Left lobe of liver (tissue), 2 donors: ENCODE measurements around the gene PHF19. TPM values are rescaled to one million over a fixed set of nuclear protein-coding genes. Genes with fewer than 3 reads are reported as not detected.
A peak's percentile ranks its signal among the peaks of the same experiment; 100 is the strongest.

Source experiments
- ATAC-seq: fragments of 200-7000 bp; cut with Tn5 transposase; one replicate; pipeline ENCODE4 v1.9.1; 2020; ENCODE audit warnings: mild to moderate bottlenecking, moderate library complexity
- DNase-seq: peaks from one replicate; pipeline ENCODE4 v3.0.0-alpha.2; 2020; ENCODE audit warnings: low spot score
- total RNA-seq: library from RNA; stranded (reverse); gene quantifications from one replicate; pipeline ENCODE4 v1.2.1, GENCODE V29; 2021
- donor health status: DM: no; HTN: no; CAD: no; lungs with moderate emphysema.
- donor health status: DM: no; HTN: yes; CAD: no.

The PHF19 gene
- total RNA-seq, 1 donor from 2014 or later, result 2.4 TPM

DNA sequence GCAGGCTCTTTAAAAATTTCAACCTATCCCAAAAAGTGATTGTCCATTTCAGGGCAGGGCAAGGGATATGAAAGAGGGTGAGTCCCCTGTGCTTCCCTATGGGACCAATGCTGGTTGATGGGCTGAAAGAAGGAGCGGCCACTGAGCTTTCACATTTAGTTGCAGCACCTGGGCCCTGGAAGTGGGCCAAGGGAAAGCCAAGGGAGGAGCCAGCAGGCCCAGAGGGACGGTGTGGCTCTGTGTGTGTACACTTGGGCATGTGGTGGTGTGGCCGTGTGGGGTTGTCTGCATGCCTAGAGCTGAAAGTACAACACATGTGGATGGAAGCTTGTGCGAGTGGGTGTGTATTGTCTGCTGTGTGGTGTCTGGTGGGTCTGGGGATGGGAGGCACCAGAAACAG is 20.3 kb downstream of the PHF19 start:
- peak; percentile 65 for DNase-seq

DNA sequence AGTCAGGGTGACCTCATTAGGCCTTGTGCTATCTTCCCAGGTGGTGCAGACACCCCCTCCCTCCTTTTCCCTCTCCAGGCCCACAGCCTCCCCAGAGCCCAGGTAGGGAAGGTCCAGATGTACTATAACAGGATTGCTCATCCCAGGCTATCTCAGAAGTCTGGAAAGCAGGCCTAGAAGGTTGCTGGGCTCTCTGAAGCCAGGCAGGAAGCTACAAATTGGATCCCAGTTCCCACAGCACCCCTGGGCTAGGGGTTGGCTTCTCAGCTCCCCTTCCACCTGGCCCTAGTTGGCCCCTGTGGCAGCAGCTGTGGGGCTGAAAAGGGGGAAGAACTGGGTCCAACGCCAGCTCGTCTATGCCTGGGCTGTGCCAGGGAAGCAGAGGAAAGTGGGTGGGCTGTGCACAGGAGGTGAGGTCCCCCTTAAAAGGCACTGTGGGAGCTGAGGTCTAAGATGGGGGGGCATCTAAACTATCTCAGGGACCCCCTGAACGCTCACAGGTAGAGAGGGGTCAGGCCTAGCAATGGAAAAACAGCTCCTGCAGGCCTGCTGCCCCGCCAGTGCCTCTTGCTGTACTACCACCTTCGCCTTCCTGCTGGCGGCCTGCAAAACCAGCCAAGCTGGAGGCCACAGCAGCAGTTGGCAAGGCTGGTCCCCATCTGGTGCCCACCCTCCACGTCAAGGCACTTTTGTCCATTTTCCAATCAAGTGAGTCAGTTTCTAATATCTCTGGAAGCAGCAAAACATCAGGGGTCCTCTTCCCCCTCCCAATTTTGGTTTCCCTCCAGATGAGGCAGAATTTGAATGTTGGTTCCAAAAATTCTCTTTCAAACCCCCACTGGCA is 20.9 kb downstream of the PHF19 start:
- no peak for ATAC-seq

More for the DNA sequence above, 20.3 kb downstream of the PHF19 start:
- ATAC-seq, result peak; percentile 85

DNA sequence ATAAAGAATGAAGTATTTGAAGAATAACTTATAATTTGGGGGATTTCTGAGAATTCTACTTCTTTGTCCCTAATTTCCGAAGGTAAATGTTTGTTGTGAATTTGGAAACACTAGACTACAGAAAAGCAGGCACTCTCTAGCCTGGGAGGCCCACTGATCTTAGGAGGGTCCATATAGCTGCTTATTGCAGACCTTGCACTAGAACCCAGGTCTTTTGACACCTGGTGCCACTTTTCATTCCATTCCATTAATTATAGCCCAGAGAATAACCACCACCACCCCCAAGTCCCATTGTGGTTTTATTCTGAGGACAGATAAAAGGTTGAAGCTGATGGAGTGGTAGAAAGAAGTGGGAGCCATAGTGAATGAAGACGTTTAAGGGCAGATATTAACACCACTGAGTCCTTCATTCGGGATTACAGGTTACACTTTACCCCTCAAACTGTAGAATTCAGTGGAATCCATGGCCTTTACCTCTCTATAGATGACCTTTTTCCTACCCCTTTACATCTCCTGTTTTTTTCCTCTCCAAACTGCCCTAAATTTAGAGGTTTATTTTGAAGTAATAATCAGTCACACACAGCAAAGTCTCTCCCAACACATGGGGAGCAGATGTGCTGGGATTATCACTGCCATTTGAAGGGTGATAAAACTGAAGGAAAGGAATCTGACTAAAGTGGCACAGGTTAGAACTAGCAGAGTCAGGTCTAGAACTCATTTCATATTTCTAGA is 22.2 kb downstream of the PHF19 start:
- no peak for ATAC-seq

More for the DNA sequence above, 20.9 kb downstream of the PHF19 start:
- DNase-seq, result no peak

DNA sequence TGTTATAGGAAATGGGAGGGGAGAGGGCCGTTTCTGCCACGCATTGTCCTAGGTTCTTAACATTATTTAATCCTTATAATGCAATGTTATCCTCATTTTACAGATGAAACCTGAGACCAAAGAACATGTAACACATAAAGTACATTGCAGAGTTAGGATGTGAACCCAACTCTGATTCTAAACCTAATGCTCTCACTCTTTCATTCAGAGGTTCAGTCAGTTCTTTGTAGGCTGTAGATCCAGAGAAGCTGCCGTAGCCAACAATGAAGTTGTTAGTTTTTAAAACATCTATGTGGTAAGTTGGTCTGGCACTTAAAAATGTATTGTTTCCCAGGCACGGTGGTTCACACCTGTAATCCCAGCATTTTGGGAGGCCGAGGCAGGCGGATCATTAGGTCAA is 23.8 kb downstream of the PHF19 start:
- DNase-seq (no peak), ATAC-seq (no peak)

More for the DNA sequence above, 22.2 kb downstream of the PHF19 start:
- DNase-seq, result no peak

DNA sequence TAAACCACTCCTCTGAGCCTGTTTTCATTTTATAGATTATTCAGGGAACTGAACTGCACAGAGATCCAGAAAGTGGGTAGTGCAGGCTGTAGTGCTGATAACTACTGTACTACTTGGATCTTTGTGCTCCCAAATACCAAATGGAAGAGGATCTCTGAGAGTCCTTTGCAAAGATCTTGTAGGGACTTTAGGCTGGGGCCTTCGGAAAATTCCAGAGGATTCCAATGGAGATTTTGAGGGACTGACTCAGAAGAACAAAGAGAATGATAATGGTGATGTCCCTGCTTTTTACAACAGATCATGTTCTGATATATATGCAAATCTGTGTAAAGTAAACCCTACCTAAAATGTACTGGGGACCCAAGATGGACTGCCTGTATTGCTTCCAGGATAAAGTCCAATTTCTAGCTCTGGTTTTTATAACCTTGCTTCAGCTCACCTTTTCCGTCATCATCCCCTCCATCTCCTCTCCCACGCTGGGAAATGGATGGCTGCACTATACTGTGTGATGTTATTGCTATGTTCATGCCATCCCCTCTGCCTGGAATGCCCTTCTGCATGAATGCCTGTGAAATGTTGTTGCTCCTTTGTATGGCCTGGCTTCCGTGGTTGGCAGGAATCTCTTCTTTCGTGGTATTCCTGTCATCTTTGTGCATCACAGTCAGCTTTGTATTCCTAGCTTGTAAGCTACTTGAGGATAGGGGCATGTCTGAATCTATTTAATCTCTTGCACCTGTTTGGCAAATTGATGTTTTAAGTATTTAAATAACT is 24.6 kb downstream of the PHF19 start:
- DNase-seq, result no peak
- no peak for ATAC-seq

DNA sequence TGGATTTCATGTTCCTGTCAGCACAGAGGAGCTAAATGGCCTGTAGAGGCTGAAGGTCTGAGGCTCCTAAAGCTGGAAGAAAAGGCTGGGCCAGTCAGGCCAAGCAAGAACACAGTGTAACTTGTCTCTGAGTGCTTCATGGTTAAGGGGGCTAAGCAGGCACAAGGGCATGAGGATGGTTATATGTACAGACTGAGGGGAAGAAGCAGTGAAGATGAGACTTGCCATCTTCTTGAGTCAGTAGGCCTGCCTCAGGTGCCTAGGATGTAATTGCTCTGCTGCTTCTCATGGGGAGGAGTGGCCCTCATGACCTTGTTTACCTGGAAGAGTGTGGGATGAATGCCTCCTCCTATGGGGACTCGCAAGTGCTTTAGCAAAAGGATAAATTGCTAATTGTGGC is 25.5 kb downstream of the PHF19 start:
- ATAC-seq (no peak), DNase-seq (no peak)

DNA sequence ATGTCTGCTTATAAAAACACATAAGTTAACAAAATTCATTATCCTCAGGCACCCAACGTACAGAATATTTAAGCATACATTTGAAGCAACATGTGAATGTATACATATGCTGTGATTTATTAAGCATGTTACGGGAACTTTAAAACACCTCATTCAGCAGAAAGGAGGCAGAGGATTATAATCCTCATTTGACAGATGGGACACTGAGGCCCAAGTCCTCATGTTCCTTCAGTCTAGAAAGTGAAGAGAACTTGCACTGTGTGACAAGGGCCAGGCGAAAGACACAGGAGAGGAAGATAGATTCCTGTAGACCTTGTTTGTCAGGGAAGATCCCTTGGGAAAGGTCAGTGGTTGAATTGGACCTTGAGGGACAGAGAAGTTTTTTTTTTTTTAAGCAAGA is 26.7 kb downstream of the PHF19 start:
- no peak for ATAC-seq
- no peak for DNase-seq

DNA sequence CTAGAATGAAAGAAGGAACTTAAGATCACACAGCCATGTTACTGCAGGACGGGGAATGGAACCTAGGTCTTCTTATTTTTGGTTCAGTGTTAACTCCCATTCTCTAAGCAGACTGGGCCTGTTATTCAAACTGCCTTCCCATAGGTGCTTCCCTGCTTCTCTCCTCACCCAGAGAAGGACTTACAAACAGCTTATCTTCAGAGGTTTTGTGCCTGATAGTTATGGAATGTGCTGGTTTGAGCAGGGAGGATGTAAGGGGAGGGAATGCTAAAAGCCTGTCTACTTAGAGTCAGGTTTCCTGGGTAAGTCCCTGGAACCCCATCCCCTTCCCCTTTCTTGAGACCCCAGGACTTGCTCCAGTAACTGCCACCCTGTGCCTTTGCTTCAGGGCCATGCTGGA is 30.1 kb downstream of the PHF19 start:
- DNase-seq (no peak), ATAC-seq (no peak)

DNA sequence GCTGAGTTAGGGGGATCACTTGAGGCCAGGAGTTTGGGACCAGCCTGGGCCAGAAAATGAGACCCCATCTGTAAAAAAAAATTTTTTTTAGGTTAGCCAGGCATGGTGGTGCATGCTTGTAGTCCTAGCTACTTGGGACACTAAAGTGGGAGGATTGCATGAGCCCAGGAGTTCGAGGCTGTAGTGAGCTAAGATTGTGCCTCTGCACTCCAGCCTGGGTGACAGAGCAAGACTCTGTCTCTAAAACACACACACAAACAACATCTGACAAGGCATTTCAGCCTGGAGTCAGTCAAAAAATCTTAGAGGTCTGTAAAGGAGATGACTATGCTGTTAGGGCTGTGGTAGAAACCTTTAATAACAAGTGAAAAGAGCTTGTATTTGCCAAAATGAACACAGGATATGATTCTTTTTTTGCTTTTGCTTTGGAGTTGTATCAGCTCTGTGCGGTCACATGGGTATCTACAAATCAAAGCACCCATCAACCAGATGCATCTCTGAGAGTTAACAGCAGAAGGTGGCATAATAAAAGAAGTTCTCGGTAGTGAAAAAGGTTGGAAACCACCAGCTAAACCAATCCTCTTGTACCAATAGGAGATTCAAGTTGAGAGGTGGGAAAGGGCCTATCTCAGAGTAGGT is 30.6 kb downstream of the PHF19 start:
- no peak for ATAC-seq
- no peak for DNase-seq

DNA sequence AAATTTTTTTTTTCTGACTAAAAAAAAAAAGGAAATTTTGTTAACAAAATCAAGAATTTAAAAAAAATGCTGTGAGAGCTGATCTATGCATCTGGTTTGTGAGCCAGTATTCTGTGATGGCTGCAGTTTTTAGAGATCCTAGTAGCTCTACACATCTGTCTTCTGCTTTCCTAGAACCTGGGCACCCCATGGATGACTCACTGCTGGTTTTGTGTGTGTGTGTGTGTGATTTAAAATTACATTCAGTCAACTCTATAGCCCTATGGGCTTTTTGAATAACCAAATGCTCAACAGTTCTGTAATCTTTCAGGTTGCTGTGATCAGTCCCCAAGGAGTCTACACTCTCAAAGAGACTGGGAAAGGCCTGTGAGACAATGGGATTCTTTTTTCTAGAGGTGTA is 31.7 kb downstream of the PHF19 start:
- DNase-seq, result no peak
- no peak for ATAC-seq

DNA sequence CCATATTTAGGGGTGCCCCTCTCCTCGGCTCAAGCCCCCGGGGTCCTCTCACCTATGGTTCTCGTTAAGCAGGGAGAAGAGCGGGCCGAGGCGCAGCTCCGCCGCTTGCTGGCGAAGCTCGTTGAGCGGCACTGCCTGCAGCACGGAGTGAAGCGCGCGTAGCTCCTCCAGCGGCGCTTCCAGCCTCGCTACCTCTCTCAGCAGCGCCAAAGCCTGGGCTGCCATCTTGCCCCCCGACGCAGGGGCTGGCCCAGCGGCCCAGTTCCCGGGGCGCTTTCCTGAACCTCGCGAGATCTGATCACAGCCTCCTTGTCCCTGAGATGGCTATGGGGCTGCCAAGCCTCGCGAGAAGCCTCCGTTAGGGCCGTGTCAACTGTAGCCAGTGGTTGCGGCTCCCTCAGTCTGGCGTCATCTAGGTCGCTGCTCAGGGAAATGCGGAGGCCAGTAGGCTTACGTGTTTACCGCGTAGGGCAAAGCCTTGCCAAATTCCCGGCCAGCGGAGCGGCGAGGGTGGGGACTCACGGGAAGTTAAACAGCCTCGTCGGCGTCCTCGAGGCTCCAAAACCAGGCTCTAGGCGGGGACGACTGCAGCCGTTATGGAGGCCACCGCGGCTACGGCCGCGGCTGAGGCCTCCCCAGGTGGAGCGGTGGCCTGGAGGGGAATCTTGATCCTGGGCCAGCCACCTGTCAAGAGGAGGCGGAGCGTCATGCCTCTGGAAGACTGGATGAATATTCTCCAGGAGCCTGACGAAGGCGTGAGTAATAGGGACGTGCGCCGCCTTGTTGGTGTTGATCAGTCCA is 34.1 kb downstream of the PHF19 start, which contains the start of gene PSMD5:
Gene PSMD5, minus strand, starts transcription at position 238 of the 801 bp plus-strand sequence. Its CDS starts 13 bp downstream, at position 225.
- peak; percentile 99 for DNase-seq
- ATAC-seq, result peak; percentile 95

DNA sequence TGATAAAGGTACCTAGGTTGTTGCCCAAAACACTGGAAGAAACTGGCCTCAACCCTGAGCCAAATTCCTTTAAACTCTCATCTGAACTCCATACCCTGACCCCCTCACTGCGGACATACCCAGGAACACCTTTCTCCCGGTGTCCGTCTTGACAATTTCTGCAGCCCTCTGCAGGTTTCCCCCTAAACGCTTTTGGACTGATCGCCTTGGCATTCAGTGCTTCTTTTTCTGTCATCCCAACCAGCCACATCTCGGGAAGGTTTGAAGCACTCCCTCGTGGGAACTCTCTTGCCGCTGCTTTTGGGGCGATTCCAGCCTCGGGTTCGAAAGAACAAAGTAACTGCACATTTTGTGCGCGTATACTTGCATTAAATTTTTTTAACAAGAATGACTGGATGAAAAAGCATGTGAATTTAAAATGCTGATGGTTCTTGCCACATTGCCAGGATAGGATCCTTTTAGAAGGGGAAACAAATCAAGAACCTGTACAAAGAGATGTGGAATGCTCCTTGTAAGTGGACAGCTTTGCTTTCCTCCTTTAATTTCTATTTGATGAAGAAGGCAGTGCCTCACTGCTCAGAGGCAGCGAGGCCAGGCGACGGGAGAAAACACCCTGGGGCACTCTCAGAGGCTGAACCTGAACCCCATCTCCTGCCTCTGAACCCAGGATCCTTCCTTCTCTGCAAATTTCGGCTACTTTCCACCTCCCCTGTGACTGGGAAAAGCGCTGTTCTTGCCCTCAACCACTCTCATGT is 34.9 kb downstream of the PHF19 start:
- peak; percentile 36 for ATAC-seq

DNA sequence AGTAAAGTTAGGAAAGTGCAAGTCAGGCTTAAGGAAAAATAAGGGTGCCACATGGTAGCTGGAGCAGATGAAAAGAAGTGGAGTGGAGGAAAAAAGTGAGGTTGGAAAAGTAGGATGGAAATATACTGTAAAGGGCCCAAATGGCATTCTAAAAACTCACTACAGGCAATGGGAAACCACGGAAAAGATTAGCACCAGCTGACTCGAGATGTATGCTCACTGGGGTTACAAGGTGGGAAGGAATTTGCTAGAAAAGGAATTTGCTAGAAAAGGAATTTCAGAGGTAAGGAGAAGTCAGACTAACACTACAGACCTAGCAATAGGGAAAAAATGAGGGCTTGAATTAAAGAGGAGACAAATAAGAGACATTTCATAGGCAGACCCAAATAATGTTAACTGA is 37.8 kb downstream of the PHF19 start:
- ATAC-seq (no peak), DNase-seq (no peak)

More for the DNA sequence above, 34.9 kb downstream of the PHF19 start:
- no peak for DNase-seq

DNA sequence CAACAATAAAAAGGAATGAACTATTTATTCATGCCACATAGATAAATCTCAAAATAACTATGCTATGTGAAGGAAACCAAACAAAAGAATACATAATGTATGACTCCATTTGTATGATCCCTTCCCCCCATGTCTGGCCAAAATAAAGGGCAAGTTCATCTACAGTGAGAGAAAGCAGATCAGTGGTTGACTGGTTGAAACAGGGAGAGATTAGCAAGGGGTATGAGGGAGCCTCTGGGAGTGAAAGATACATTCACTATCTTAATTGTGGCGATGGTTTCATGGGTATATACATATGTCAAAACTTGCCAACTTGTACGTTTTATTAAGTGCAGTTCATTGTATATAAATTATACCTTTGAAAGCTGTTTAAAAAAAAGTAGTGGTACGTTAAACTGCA is 39.1 kb downstream of the PHF19 start:
- ATAC-seq (no peak), DNase-seq (no peak)

DNA sequence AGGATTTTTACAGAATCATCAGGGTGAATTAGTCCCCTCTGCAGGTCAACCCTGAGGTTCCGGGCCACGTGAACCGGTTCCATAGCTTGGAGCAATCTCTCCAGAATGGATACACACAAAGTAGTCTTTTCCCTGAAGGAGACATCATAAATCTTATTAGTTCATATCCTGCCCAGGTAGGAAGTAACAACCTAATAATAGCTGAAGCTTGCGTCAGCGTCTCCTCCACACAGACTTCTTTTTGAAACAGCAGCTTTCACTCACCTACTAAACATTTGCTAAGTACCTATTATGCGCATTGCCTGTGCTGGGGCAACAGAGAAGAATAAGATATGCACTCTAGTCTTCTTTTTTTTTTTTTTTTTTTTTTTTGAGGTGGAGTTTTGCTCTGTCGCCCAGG is 43.7 kb downstream of the PHF19 start:
- no peak for ATAC-seq

DNA sequence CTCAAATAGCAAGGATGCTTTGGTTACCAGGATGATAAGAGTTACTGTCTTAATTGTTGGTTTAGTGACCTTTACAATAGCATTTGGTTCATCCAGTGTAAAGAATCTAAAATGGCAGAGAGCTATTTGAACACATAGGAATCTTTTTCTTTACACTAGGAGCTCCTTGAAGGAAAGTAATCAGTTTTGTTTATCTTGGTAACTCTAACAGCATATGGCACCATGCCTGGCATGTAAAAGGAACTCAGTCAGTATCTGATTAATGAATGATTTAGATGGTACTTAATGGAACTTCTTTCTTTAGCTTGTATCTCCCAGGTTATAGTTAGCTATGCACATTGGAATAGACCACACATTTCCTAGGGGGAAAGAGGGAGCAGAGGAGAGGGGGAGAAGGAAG is 44.2 kb downstream of the PHF19 start:
- ATAC-seq, result no peak

More for the DNA sequence above, 43.7 kb downstream of the PHF19 start:
- no peak for DNase-seq

DNA sequence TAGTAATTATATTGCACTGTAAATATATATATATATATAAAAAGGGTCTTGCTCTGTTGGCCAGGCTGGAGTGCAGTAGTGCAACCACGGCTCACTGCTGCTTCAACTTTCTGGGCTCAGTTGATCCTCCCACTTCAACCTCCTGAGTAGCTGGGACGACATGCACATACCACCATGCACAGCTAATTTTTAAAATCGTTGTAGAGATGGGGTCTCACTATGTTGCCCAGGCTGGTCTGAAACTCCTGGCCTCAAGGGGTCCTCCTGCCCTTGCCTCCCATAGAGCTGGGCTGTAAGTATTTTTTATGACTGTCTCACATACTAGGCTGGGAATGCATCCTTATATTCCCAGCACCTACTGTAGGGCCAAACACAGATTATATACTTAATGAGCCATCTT is 46.1 kb downstream of the PHF19 start:
- ATAC-seq (no peak), DNase-seq (no peak)

More for the DNA sequence above, 44.2 kb downstream of the PHF19 start:
- DNase-seq, result no peak

DNA sequence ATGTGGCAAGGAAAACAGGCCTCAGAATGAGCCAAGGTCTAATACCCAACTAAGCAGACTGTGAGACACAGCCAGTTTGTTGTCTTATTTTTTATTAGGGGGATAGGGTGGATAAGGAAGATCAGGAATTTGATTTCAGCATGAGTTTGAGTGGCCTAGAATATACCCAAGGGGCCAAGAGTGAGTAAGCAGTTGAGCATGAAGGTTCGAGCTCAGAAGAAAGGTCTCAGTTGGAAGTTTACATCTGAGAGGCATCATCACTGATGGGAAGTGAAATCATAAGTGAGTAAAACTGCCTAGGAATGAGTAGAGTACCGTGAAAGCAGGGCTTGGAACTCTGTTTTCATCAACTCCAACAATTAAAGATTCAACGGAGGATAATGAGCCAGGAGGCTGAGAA is 46.8 kb downstream of the PHF19 start:
- ATAC-seq (no peak), DNase-seq (no peak)

DNA sequence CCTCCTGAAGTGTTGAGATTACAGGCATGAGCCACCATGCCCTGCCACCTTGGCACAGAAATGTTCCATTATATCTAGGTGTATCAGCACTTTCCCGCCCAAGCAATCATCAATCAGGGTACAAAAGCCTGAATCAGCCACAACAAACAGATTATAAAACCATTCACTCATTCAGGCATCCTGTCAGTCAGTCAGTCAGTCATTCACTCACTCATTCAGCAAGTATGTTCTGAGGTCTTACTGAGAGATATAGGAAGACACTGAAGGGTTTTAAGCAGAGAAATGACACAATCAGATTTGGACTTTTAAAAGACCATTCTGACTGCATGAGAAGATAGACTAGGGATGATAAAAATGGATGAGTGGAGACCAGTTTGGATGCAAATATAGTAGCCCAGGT is 47.3 kb downstream of the PHF19 start:
- ATAC-seq, result no peak
- no peak for DNase-seq
